GM12864 (cell line): ENCODE measurements around the gene ABITRAM.

Source experiments
- DNase-seq: peaks from one replicate; pipeline ENCODE4 v3.0.0-alpha.2; 2011; ENCODE audit warnings: low read depth
- H3K4me3 ChIP-seq: 2 replicates; pipeline ENCODE4 v1.5.1; 2011; ENCODE audit warnings: mild to moderate bottlenecking, low read depth, low read length, control low read depth
- CTCF ChIP-seq: IDR thresholded peaks from 2 replicates; pipeline ENCODE4 v1.5.1; 2011; ENCODE audit warnings: low read depth, mild to moderate bottlenecking, moderate library complexity, low read length, control low read depth, inconsistent platforms; ENCODE audit errors: missing control alignments

Gene ABITRAM

GRCh38 chr9:108900176-108900575, 34.0 kb upstream of the ABITRAM start:
- DNase-seq: no peak
- no peak for TF ChIP-seq CTCF
- no peak overlapping the region for H3K4me3 ChIP-seq

GRCh38 chr9:108903420-108904103, 30.6 kb upstream of the ABITRAM start:
- TF ChIP-seq CTCF: no peak
- no peak for DNase-seq
- no peak overlapping the region for H3K4me3 ChIP-seq

- H3K4me3 ChIP-seq: no peak overlapping the region
- no peak for TF ChIP-seq CTCF
- no peak for DNase-seq
Measured at GRCh38 chr9:108904161-108904560, 30.0 kb upstream of the ABITRAM start.

- H3K4me3 ChIP-seq: no peak overlapping the region
- DNase-seq: no peak
- no peak for TF ChIP-seq CTCF
Measured at GRCh38 chr9:108905494-108905893, 28.7 kb upstream of the ABITRAM start.

- no peak overlapping the region for H3K4me3 ChIP-seq
- no peak for DNase-seq
- no peak for TF ChIP-seq CTCF
Measured at GRCh38 chr9:108910402-108910801, 23.8 kb upstream of the ABITRAM start.

GRCh38 chr9:108910914-108911313, 23.3 kb upstream of the ABITRAM start:
- no peak for DNase-seq
- H3K4me3 ChIP-seq: no peak overlapping the region
- no peak for TF ChIP-seq CTCF

- no peak overlapping the region for H3K4me3 ChIP-seq
- DNase-seq: no peak
- no peak for TF ChIP-seq CTCF
Measured at GRCh38 chr9:108911820-108912219, 22.4 kb upstream of the ABITRAM start.
